Activated effector memory CD4-positive, alpha-beta T cell treated with Interleukin-2 at 50 U/mL for 16 hours (primary cell): ENCODE results near the gene TBL1X.

Source experiments
- DNase-seq: peaks from one replicate; pipeline ENCODE4 v3.0.0-alpha.2; 2020

The TBL1X gene

GRCh38 chrX:9635803-9636202 is 170.9 kb downstream of the TBL1X start:
- DNase-seq = no peak

- DNase-seq = no peak
Measured at GRCh38 chrX:9638871-9639270, 174.0 kb downstream of the TBL1X start.

- DNase-seq = no peak
Measured at GRCh38 chrX:9642270-9642995, 177.6 kb downstream of the TBL1X start.

GRCh38 chrX:9643807-9644206 is 178.9 kb downstream of the TBL1X start:
- DNase-seq = no peak

GRCh38 chrX:9644335-9644734 is 179.5 kb downstream of the TBL1X start:
- peak; percentile 8 for DNase-seq

- DNase-seq = no peak
Measured at GRCh38 chrX:9646471-9647224, 181.8 kb downstream of the TBL1X start.

- DNase-seq = no peak
Measured at GRCh38 chrX:9647431-9647830, 182.6 kb downstream of the TBL1X start.

GRCh38 chrX:9650091-9650490 is 185.2 kb downstream of the TBL1X start:
- no peak for DNase-seq

GRCh38 chrX:9651737-9652136 is 186.9 kb downstream of the TBL1X start:
- no peak for DNase-seq

- DNase-seq = no peak
Measured at GRCh38 chrX:9654929-9655328, 190.1 kb downstream of the TBL1X start.

- no peak for DNase-seq
Measured at GRCh38 chrX:9656277-9656676, 191.4 kb downstream of the TBL1X start.

- DNase-seq = no peak
Measured at GRCh38 chrX:9656871-9657270, 192.0 kb downstream of the TBL1X start.

- no peak for DNase-seq
Measured at GRCh38 chrX:9657590-9658256, 192.9 kb downstream of the TBL1X start.

GRCh38 chrX:9658409-9658808 is 193.6 kb downstream of the TBL1X start:
- no peak for DNase-seq

- no peak for DNase-seq
Measured at GRCh38 chrX:9659571-9660195, 194.8 kb downstream of the TBL1X start.

GRCh38 chrX:9662148-9662547 is 197.3 kb downstream of the TBL1X start:
- no peak for DNase-seq

- DNase-seq = no peak
Measured at GRCh38 chrX:9663216-9663615, 198.4 kb downstream of the TBL1X start.

- DNase-seq = no peak
Measured at GRCh38 chrX:9664224-9664623, 199.4 kb downstream of the TBL1X start.

GRCh38 chrX:9665113-9665512 is 200.3 kb downstream of the TBL1X start:
- DNase-seq = no peak

GRCh38 chrX:9668537-9668936 is 203.7 kb downstream of the TBL1X start:
- DNase-seq = no peak

GRCh38 chrX:9670136-9670814 is 205.4 kb downstream of the TBL1X start:
- no peak for DNase-seq

- no peak for DNase-seq
Measured at GRCh38 chrX:9671998-9672397, 207.1 kb downstream of the TBL1X start.

- DNase-seq = no peak
Measured at GRCh38 chrX:9676306-9676705, 211.4 kb downstream of the TBL1X start.
